ENCODE measurements around the gene TNFSF15. TPM values are rescaled to one million over a fixed set of nuclear protein-coding genes. Genes with fewer than 3 reads are reported as not detected.

TNFSF15 gene
- polyA plus RNA-seq, 1 experiment = 0.13 TPM

DNA sequence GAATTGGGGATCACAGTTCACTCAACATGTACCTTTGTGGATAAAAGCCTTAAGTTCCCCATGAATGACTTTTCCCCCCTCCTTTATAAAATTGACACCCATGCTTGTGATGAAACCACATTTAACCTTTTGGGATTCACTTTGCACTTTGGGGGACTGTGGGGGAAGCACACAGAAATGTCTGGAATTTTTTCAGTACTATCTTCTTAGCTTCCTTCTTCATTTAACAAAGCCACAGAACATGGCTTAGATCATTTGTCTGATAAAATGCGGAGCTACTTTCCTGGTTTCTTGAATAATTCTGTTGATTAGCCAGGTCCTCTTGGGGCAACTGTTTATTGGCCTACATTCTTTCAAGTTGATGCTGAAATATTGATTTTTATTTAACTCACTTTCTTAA, 29.9 kb downstream of the TNFSF15 start:
- Histone ChIP-seq H3K4me3 (ENCODE audit: low read depth, low read length) (no peak overlapping the region), H3K36me3 (ENCODE audit: control insufficient read depth, insufficient read depth, low read length) (no peaks in the 10 kb centered on the region), H3K27me3 (ENCODE audit: control insufficient read depth, insufficient read depth, low read length) (peaks cover 7% of the 10 kb centered on the region; the same call in 1 of the 2 replicates)
- CTCF ChIA-PET = no interaction called here
- DNase-seq (ENCODE audit: low read depth) = no peak
- POLR2A ChIA-PET = no interaction called here
- TF ChIP-seq, protein P1, sequence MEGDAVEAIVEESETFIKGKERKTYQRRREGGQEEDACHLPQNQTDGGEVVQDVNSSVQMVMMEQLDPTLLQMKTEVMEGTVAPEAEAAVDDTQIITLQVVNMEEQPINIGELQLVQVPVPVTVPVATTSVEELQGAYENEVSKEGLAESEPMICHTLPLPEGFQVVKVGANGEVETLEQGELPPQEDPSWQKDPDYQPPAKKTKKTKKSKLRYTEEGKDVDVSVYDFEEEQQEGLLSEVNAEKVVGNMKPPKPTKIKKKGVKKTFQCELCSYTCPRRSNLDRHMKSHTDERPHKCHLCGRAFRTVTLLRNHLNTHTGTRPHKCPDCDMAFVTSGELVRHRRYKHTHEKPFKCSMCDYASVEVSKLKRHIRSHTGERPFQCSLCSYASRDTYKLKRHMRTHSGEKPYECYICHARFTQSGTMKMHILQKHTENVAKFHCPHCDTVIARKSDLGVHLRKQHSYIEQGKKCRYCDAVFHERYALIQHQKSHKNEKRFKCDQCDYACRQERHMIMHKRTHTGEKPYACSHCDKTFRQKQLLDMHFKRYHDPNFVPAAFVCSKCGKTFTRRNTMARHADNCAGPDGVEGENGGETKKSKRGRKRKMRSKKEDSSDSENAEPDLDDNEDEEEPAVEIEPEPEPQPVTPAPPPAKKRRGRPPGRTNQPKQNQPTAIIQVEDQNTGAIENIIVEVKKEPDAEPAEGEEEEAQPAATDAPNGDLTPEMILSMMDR (IDR thresholded peaks at IDR 0.05; ENCODE audit: insufficient read depth, low read depth, low read length) = no peak

DNA sequence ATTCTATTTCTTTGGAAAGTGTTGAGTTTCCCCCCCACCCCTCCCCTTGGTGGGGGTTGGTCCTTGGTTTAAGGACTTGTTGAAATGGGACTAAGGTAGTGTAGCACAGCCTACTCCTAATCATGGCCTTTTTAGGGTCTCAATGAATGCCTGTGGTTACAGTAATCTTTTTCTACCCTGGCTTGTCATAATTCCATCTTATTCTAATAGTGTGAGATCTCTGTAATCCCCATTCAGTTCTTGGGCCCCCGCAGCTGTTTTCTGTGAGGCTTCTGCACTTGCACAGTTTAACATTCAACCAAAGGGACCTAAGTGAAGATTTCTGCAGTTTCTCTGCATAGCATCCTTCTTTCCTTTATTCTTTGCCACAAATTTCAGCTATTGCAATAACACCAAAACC, 30.7 kb downstream of the TNFSF15 start:
- POLR2A ChIA-PET = interaction anchor here (0.5 kb wide), 1 partner anchor 122 kb away, joined by 3 read pairs; no protein-coding TSS in a partner anchor
- Histone ChIP-seq H3K36me3 (ENCODE audit: control insufficient read depth, insufficient read depth, low read length) (no peaks in the 10 kb centered on the region), H3K27me3 (ENCODE audit: control insufficient read depth, insufficient read depth, low read length) (peaks cover 7% of the 10 kb centered on the region; the same call in 1 of the 2 replicates), H3K4me3 (ENCODE audit: low read depth, low read length) (no peak overlapping the region)
- no peak for DNase-seq (ENCODE audit: low read depth)
- CTCF ChIA-PET = interaction anchor here (1.2 kb wide), 1 partner anchor 26 kb away, joined by 3 read pairs; no protein-coding TSS in a partner anchor
- TF ChIP-seq, protein P1 (IDR thresholded peaks at IDR 0.05; ENCODE audit: insufficient read depth, low read depth, low read length) = no peak

DNA sequence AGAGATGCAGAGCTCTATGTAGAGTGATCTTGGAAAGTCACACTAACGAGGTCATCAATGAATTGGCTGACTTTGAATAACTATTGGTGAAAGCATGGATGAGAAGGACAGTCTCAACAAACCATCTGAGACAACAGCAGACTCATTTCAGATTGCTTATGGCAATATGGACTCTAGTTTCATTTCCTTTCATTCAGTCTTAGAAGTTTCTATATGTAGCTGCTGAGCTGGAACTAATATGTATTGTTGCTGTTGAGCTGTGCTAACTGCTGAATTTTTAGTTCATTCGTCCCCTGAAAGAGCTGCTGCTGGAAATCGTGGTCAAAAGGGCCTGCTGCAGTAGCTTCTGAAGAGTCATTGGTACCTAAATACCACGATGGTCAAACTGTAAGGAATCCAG, 31.3 kb downstream of the TNFSF15 start:
- Histone ChIP-seq H3K36me3 (ENCODE audit: control insufficient read depth, insufficient read depth, low read length) (no peaks in the 10 kb centered on the region), H3K27me3 (ENCODE audit: control insufficient read depth, insufficient read depth, low read length) (peaks cover 7% of the 10 kb centered on the region; the same call in 1 of the 2 replicates), H3K4me3 (ENCODE audit: low read depth, low read length) (no peak overlapping the region)
- DNase-seq (ENCODE audit: low read depth) = no peak
- TF ChIP-seq, protein P1 (IDR thresholded peaks at IDR 0.05; ENCODE audit: insufficient read depth, low read depth, low read length) = no peak
- POLR2A ChIA-PET = no interaction called here
- CTCF ChIA-PET = interaction anchor here (1.2 kb wide), 1 partner anchor 27 kb away, joined by 3 read pairs; no protein-coding TSS in a partner anchor

DNA sequence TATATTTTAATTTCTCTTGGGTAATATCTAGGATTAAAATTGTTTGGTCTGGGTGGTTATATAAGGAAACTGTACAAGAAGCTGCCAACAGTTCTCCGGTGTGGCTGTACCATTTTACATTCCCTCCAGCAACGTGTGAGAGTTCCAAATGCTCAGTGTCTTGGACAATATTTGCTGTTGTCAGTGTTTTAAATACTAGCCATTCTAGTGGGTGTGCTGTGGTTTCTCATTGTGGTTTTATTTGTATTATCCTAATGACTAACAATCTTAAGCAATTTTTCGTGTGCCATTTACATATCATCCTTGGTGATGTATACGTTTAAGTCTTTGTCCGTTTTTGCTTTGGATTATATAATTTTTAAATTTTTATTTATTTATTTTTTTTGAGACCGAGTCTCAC, 34.0 kb downstream of the TNFSF15 start:
- Histone ChIP-seq H3K36me3 (ENCODE audit: control insufficient read depth, insufficient read depth, low read length) (no peaks in the 10 kb centered on the region), H3K27me3 (ENCODE audit: control insufficient read depth, insufficient read depth, low read length) (peaks cover 3% of the 10 kb centered on the region), H3K4me3 (ENCODE audit: low read depth, low read length) (no peak overlapping the region)
- ChIA-PET POLR2A (no interaction called here), CTCF (interaction anchor here (0.6 kb wide), 1 partner anchor 143 kb away, joined by 3 read pairs; no protein-coding TSS in a partner anchor)
- no peak for DNase-seq (ENCODE audit: low read depth)
- TF ChIP-seq, protein P1 (IDR thresholded peaks at IDR 0.05; ENCODE audit: insufficient read depth, low read depth, low read length) = no peak

DNA sequence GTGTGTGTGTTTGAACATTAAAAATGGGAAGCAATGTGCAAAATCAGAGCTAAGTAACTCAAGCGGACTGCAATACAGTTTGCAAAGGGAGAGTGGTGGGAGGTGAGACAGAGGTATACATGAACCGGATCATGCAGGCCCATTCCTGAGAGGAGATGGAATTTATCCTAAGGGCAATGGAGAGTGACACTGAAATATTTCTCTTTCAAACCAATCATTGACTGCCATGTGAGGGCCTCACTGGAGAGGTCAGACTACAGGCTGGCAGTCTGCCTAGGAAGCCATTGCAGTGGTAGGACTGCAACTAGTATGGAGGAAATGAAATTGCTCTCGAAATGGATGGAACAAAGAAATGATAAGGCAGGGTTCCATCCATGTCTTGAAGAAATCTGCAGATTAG, 34.8 kb downstream of the TNFSF15 start:
- no peak overlapping the region for H3K4me3 ChIP-seq (ENCODE audit: low read depth, low read length)
- no peaks in the 10 kb centered on the region for H3K36me3 ChIP-seq (ENCODE audit: control insufficient read depth, insufficient read depth, low read length)
- peaks cover 3% of the 10 kb centered on the region for H3K27me3 ChIP-seq (ENCODE audit: control insufficient read depth, insufficient read depth, low read length)
- TF ChIP-seq, protein P1 (IDR thresholded peaks at IDR 0.05; ENCODE audit: insufficient read depth, low read depth, low read length) = no peak
- ChIA-PET CTCF (no interaction called here), POLR2A (no interaction called here)
- no peak for DNase-seq (ENCODE audit: low read depth)
